Measurements from ENCODE around the gene USP40.

- TF ChIP-seq CTCF (IDR thresholded peaks at IDR 0.05) (no peak), POLR2AphosphoS5 (IDR thresholded peaks at IDR 0.05) (no peak)
Measured at GRCh38 chr2:233428008-233428407, 138.6 kb downstream of the USP40 start.
